Liver (tissue), 3 donors: ENCODE measurements around the gene TFAP2D.

Source experiments
- ATF3 ChIP-seq: IDR thresholded peaks from 2 replicates; pipeline ENCODE4 v1.6.1; 2016; ENCODE audit warnings: antibody characterized with exemption
- CTCF ChIP-seq: fragments of 150-350 bp; IDR thresholded peaks from 2 replicates; pipeline ENCODE4 v1.5.1; 2017; ENCODE audit warnings: improper control_type of control experiment, low read depth, low read length; ENCODE audit not compliant: missing input control
- EGR1 ChIP-seq, 2 donors: IDR thresholded peaks; 2 replicates each; pipeline ENCODE4 v1.6.1; 2016 to 2018; ENCODE audit warnings: antibody characterized with exemption in 2 of 2, low read depth in 2 of 2
- FOXA1 ChIP-seq: IDR thresholded peaks from 2 replicates; pipeline ENCODE4 v1.6.1; 2016; ENCODE audit warnings: antibody characterized with exemption
- HNF4A ChIP-seq, 2 donors: conservative IDR thresholded peaks; 2 replicates each; pipeline ENCODE4 v1.6.1; 2016; ENCODE audit warnings: antibody characterized with exemption in 2 of 2, mild to moderate bottlenecking in 2 of 2
- HNF4G ChIP-seq: IDR thresholded peaks from 2 replicates; pipeline ENCODE4 v1.6.1; 2016; ENCODE audit warnings: antibody characterized with exemption
- MAX ChIP-seq: IDR thresholded peaks from 2 replicates; pipeline ENCODE4 v1.6.1; 2016; ENCODE audit warnings: antibody characterized with exemption
- RAD21 ChIP-seq, 2 donors: IDR thresholded peaks; 2 replicates each; pipeline ENCODE4 v1.6.1; 2016; ENCODE audit warnings: antibody characterized with exemption in 2 of 2, mild to moderate bottlenecking in 2 of 2
- REST ChIP-seq: IDR thresholded peaks from 2 replicates; pipeline ENCODE4 v1.6.1; 2016; ENCODE audit warnings: antibody characterized with exemption, mild to moderate bottlenecking
- RXRA ChIP-seq, 2 donors: IDR thresholded peaks; 2 replicates each; pipeline ENCODE4 v1.6.1; 2017 to 2018; ENCODE audit warnings: antibody characterized with exemption in 2 of 2, mild to moderate bottlenecking in 1 of 2
- TAF1 ChIP-seq: conservative IDR thresholded peaks from 2 replicates; pipeline ENCODE4 v1.6.1; 2016; ENCODE audit warnings: antibody characterized with exemption, mild to moderate bottlenecking
- YY1 ChIP-seq: IDR thresholded peaks from 2 replicates; pipeline ENCODE4 v1.6.1; 2016; ENCODE audit warnings: antibody characterized with exemption, mild to moderate bottlenecking
- ZBTB33 ChIP-seq: IDR thresholded peaks from 2 replicates; pipeline ENCODE4 v1.6.1; 2016; ENCODE audit warnings: antibody characterized with exemption
- donor health status: healthy.
- donor health status: healthy.

- TF ChIP-seq RAD21 (IDR thresholded peaks at IDR 0.05) (no peak), YY1 (no peak), CTCF (no peak), HNF4A (conservative IDR thresholded peaks at IDR 0.05) (no peak), MAX (no peak), ZBTB33 (no peak), EGR1 (IDR thresholded peaks at IDR 0.05; ENCODE audit: low read depth in 2 of 2) (no peak), HNF4G (no peak), REST (no peak), ATF3 (no peak), FOXA1 (no peak), RXRA (IDR thresholded peaks at IDR 0.05) (no peak), TAF1 (no peak)
These were observed 21.2 kb downstream of the TFAP2D start for GRCh38 chr6:50734488-50734887.
